Fibroblast of skin of scalp (primary cell): Measurements from ENCODE around the gene DOCK11. TPM values are rescaled to one million over a fixed set of nuclear protein-coding genes. Genes with fewer than 3 reads are reported as not detected.
"Not testable (repeated sequence)": the region's sequence is repeated elsewhere in the genome, so short reads cannot be mapped to it uniquely, and the experiment has no call there.

Experiments used
- DNase-seq: peaks from one replicate; pipeline ENCODE4 v3.0.0-alpha.2; 2013
- polyA plus RNA-seq, 2 experiments: library from polyadenylated mRNA; unstranded; fragments of 120-200 nt; gene quantifications; one replicate each; pipeline ENCODE4 v1.2.1, GENCODE V29; 2013; ENCODE audit not compliant: insufficient read length in 2 of 2

The DOCK11 gene
- 24.8 TPM for polyA plus RNA-seq (2013, experiment 1 of 2; ENCODE audit: insufficient read length)
- 26.0 TPM for polyA plus RNA-seq (2013, experiment 2 of 2; ENCODE audit: insufficient read length)

GRCh38 chrX:118495061-118495921 lies at the start of gene DOCK11:
TSS of gene DOCK11 (plus strand) at chrX:118495815. CDS start at chrX:118495972, 157 bp downstream.
- DNase-seq: peak; percentile 92

- peak; percentile 48 for DNase-seq
Measured at GRCh38 chrX:118448273-118448783, 47.3 kb upstream of the DOCK11 start.

GRCh38 chrX:118455013-118455412 lies 40.6 kb upstream of the DOCK11 start:
- no peak for DNase-seq

- DNase-seq: peak; percentile 49
Measured at GRCh38 chrX:118459494-118459893, 36.1 kb upstream of the DOCK11 start.

GRCh38 chrX:118464501-118464900 lies 31.1 kb upstream of the DOCK11 start:
- DNase-seq: no peak

- no peak for DNase-seq
Measured at GRCh38 chrX:118468122-118468521, 27.5 kb upstream of the DOCK11 start.

- not testable (repeated sequence) for DNase-seq
Measured at GRCh38 chrX:118470721-118471347, 24.8 kb upstream of the DOCK11 start.

- no peak for DNase-seq
Measured at GRCh38 chrX:118474586-118474985, 21.0 kb upstream of the DOCK11 start.

GRCh38 chrX:118475903-118476302 lies 19.7 kb upstream of the DOCK11 start:
- DNase-seq: no peak

GRCh38 chrX:118480172-118480571 lies 15.4 kb upstream of the DOCK11 start:
- no peak for DNase-seq

- not testable (repeated sequence) for DNase-seq
Measured at GRCh38 chrX:118482384-118482783, 13.2 kb upstream of the DOCK11 start.

- no peak for DNase-seq
Measured at GRCh38 chrX:118484216-118484903, 11.3 kb upstream of the DOCK11 start.

GRCh38 chrX:118486693-118487092 lies 8.9 kb upstream of the DOCK11 start:
- DNase-seq: not testable (repeated sequence)

- no peak for DNase-seq
Measured at GRCh38 chrX:118493016-118493415, 2.6 kb upstream of the DOCK11 start.

- no peak for DNase-seq
Measured at GRCh38 chrX:118493653-118494297, 1.8 kb upstream of the DOCK11 start.

GRCh38 chrX:118495958-118496762 lies 545 bp downstream of the DOCK11 start:
- peak; percentile 29 for DNase-seq

GRCh38 chrX:118496763-118497079 lies 1.1 kb downstream of the DOCK11 start:
- no peak for DNase-seq

- no peak for DNase-seq
Measured at GRCh38 chrX:118497180-118497818, 1.7 kb downstream of the DOCK11 start.

GRCh38 chrX:118498351-118498750 lies 2.7 kb downstream of the DOCK11 start:
- DNase-seq: no peak

GRCh38 chrX:118498755-118499154 lies 3.1 kb downstream of the DOCK11 start:
- no peak for DNase-seq

GRCh38 chrX:118499295-118499694 lies 3.7 kb downstream of the DOCK11 start:
- DNase-seq: no peak
